Osteocyte (in vitro differentiated cells): ENCODE measurements around the gene MEGF10. TPM values are rescaled to one million over a fixed set of nuclear protein-coding genes. Genes with fewer than 3 reads are reported as not detected.

Source experiments
- DNase-seq: peaks from one replicate; pipeline ENCODE4 v3.0.0; 2021; ENCODE audit warnings: mixed read lengths; ENCODE audit not compliant: unreplicated experiment; ENCODE audit errors: extremely low spot score
- H3K27ac Mint-ChIP-seq: one replicate; pipeline ENCODE4 v1.8.0; 2021; ENCODE audit warnings: mild to moderate bottlenecking, mixed read lengths; ENCODE audit not compliant: unreplicated experiment
- H3K27me3 Mint-ChIP-seq: one replicate; pipeline ENCODE4 v1.8.0; 2021; ENCODE audit warnings: mixed read lengths; ENCODE audit not compliant: unreplicated experiment
- H3K36me3 Mint-ChIP-seq: one replicate; pipeline ENCODE4 v1.8.0; 2021; ENCODE audit warnings: mixed read lengths; ENCODE audit not compliant: unreplicated experiment
- H3K4me1 Mint-ChIP-seq: one replicate; pipeline ENCODE4 v1.8.0; 2021; ENCODE audit warnings: mixed read lengths; ENCODE audit not compliant: unreplicated experiment
- H3K4me3 Mint-ChIP-seq: one replicate; pipeline ENCODE4 v1.8.0; 2021; ENCODE audit warnings: mild to moderate bottlenecking, moderate library complexity, mixed read lengths; ENCODE audit not compliant: unreplicated experiment
- H3K9me3 Mint-ChIP-seq: one replicate; pipeline ENCODE4 v1.8.0; 2021; ENCODE audit warnings: mixed read lengths; ENCODE audit not compliant: unreplicated experiment
- total RNA-seq: library from RNA; stranded (reverse); gene quantifications from 2 replicates; pipeline ENCODE4 v1.2.1, GENCODE V29; 2021
- TF ChIP-seq, protein P1 (sequence below): fragments of 200-600 bp; sonication (generic); IDR thresholded peaks from 2 replicates; pipeline ENCODE4 v1.5.0; 2021; ENCODE audit warnings: antibody characterized with exemption, mild to moderate bottlenecking, moderate library complexity

MEGF10 gene
- total RNA-seq, 1 donor from 2014 or later = 39.8 TPM

- peaks cover 41% of the 10 kb centered on the region for H3K4me1 Mint-ChIP-seq
- no peak for DNase-seq
- no peaks in the 10 kb centered on the region for H3K27me3 Mint-ChIP-seq
- peaks cover 16% of the 10 kb centered on the region for H3K36me3 Mint-ChIP-seq
- TF ChIP-seq, protein P1, sequence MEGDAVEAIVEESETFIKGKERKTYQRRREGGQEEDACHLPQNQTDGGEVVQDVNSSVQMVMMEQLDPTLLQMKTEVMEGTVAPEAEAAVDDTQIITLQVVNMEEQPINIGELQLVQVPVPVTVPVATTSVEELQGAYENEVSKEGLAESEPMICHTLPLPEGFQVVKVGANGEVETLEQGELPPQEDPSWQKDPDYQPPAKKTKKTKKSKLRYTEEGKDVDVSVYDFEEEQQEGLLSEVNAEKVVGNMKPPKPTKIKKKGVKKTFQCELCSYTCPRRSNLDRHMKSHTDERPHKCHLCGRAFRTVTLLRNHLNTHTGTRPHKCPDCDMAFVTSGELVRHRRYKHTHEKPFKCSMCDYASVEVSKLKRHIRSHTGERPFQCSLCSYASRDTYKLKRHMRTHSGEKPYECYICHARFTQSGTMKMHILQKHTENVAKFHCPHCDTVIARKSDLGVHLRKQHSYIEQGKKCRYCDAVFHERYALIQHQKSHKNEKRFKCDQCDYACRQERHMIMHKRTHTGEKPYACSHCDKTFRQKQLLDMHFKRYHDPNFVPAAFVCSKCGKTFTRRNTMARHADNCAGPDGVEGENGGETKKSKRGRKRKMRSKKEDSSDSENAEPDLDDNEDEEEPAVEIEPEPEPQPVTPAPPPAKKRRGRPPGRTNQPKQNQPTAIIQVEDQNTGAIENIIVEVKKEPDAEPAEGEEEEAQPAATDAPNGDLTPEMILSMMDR = no peak
- H3K9me3 Mint-ChIP-seq = no peaks in the 10 kb centered on the region
- no peak overlapping the region for H3K27ac Mint-ChIP-seq
- no peak overlapping the region for H3K4me3 Mint-ChIP-seq
Measured at GRCh38 chr5:127404190-127404589, 113.6 kb downstream of the MEGF10 start.

- no peak for DNase-seq
- H3K27me3 Mint-ChIP-seq = no peaks in the 10 kb centered on the region
- no peak overlapping the region for H3K27ac Mint-ChIP-seq
- peaks cover 38% of the 10 kb centered on the region for H3K4me1 Mint-ChIP-seq
- H3K9me3 Mint-ChIP-seq = no peaks in the 10 kb centered on the region
- peaks cover 21% of the 10 kb centered on the region for H3K36me3 Mint-ChIP-seq
- H3K4me3 Mint-ChIP-seq = no peak overlapping the region
- TF ChIP-seq, protein P1 = no peak
Measured at GRCh38 chr5:127406326-127407121, 115.9 kb downstream of the MEGF10 start.

DNA sequence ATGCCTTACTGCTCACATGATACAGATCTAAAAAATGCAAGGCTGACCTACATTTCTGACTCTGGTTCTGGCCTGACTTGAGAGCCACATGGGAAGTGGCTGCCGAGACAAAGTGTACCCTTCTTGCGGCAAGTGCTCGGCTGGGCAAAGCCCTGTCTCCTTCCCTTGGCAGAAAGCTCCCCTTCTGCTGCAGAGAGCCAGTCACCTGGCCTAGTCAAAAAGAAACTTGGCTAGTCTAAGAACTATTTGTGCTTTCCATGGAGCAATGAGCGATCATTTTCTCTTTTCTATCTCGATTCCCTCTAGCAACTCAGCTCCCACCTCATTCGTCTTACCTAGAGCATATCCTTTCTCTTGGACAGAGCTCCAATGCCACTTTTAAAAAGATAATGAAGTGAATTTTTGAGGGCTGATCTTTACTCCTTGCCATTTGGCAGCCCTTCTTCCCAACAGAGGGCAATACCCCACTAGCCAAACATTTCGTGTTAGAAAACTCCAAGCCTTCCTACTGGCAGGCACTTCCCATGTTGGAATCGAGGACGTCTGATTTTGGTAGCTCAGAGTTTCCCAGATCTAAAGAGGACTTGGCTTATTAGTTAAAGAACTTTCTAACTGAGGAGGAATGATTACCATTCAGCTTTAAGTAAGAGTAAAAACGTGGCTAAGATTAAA lies 118.8 kb downstream of the MEGF10 start:
- DNase-seq = no peak
- Mint-ChIP-seq H3K27ac (no peak overlapping the region), H3K27me3 (no peaks in the 10 kb centered on the region), H3K9me3 (no peaks in the 10 kb centered on the region), H3K4me3 (no peak overlapping the region), H3K4me1 (peaks cover 32% of the 10 kb centered on the region), H3K36me3 (peaks cover 19% of the 10 kb centered on the region)
- TF ChIP-seq, protein P1 = no peak

- Mint-ChIP-seq H3K27ac (no peak overlapping the region), H3K4me1 (peaks cover 32% of the 10 kb centered on the region), H3K36me3 (peaks cover 18% of the 10 kb centered on the region), H3K27me3 (no peaks in the 10 kb centered on the region), H3K4me3 (no peak overlapping the region), H3K9me3 (no peaks in the 10 kb centered on the region)
- no peak for DNase-seq
- TF ChIP-seq, protein P1 = no peak
Measured at GRCh38 chr5:127409921-127410675, 119.5 kb downstream of the MEGF10 start.
